T-helper 2 cell treated with Interferon-gamma antibody and Interleukin-4, amounts not matched to agents 100 ng/mL and 5 ng/mL, for 36 hours (primary cell): Measurements from ENCODE around the gene ARHGAP8. TPM values are rescaled to one million over a fixed set of nuclear protein-coding genes. Genes with fewer than 3 reads are reported as not detected.
"Not testable (repeated sequence)": the region's sequence is repeated elsewhere in the genome, so short reads cannot be mapped to it uniquely, and the experiment has no call there.

Source experiments
- intact Hi-C: fragments of 100-400 bp; cut with micrococcal nuclease; formaldehyde crosslinking; loops from one replicate; pipeline ENCODE4 v1.15.1; 2023
- total RNA-seq: library from RNA; stranded (reverse); gene quantifications from 2 replicates; pipeline ENCODE4 v1.2.3, GENCODE V29; 2022

ARHGAP8 gene
- total RNA-seq, 1 donor from 2014 or later: 0.52 TPM

- intact Hi-C loops: not testable (repeated sequence)
Measured at GRCh38 chr22:44854641-44855040, 102.3 kb downstream of the ARHGAP8 start.

- intact Hi-C loops: no loop called here
Measured at GRCh38 chr22:44855855-44856254, 103.5 kb downstream of the ARHGAP8 start.

GRCh38 chr22:44858819-44859218 lies 106.4 kb downstream of the ARHGAP8 start:
- intact Hi-C loops: not testable (repeated sequence)

- intact Hi-C loops: no loop called here
Measured at GRCh38 chr22:44859641-44860040, 107.3 kb downstream of the ARHGAP8 start.

GRCh38 chr22:44860311-44860710 lies 107.9 kb downstream of the ARHGAP8 start:
- intact Hi-C loops: no loop called here

- intact Hi-C loops: no loop called here
Measured at GRCh38 chr22:44861245-44861644, 108.9 kb downstream of the ARHGAP8 start.

- intact Hi-C loops: no loop called here
Measured at GRCh38 chr22:44862281-44862680, 109.9 kb downstream of the ARHGAP8 start.

GRCh38 chr22:44862981-44863860 lies 110.8 kb downstream of the ARHGAP8 start:
- intact Hi-C loops: no loop called here

- intact Hi-C loops: no loop called here
Measured at GRCh38 chr22:44865193-44866057, 113.0 kb downstream of the ARHGAP8 start.

- intact Hi-C loops: no loop called here
Measured at GRCh38 chr22:44869196-44869595, 116.8 kb downstream of the ARHGAP8 start.

GRCh38 chr22:44870021-44870420 lies 117.6 kb downstream of the ARHGAP8 start:
- intact Hi-C loops: no loop called here

- intact Hi-C loops: no loop called here
Measured at GRCh38 chr22:44871782-44872181, 119.4 kb downstream of the ARHGAP8 start.

- intact Hi-C loops: no loop called here
Measured at GRCh38 chr22:44876921-44877320, 124.5 kb downstream of the ARHGAP8 start.

GRCh38 chr22:44878483-44879300 lies 126.3 kb downstream of the ARHGAP8 start:
- intact Hi-C loops: no loop called here

GRCh38 chr22:44879301-44879680 lies 126.9 kb downstream of the ARHGAP8 start:
- intact Hi-C loops: no loop called here

- intact Hi-C loops: no loop called here
Measured at GRCh38 chr22:44880610-44881290, 128.4 kb downstream of the ARHGAP8 start.

- intact Hi-C loops: no loop called here
Measured at GRCh38 chr22:44881624-44882023, 129.2 kb downstream of the ARHGAP8 start.

GRCh38 chr22:44882226-44882905 lies 130.0 kb downstream of the ARHGAP8 start:
- intact Hi-C loops: no loop called here

- intact Hi-C loops: no loop called here
Measured at GRCh38 chr22:44883011-44883421, 130.6 kb downstream of the ARHGAP8 start.

- intact Hi-C loops: no loop called here
Measured at GRCh38 chr22:44884562-44884961, 132.2 kb downstream of the ARHGAP8 start.
